Middle frontal gyrus (tissue), 1 donor: ENCODE results near the gene TMEM120B.
"Not testable (repeated sequence)": the region's sequence is repeated elsewhere in the genome, so short reads cannot be mapped to it uniquely, and the experiment has no call there.

ENCODE experiments used
- DNase-seq: peaks from one replicate; pipeline ENCODE4 v3.0.0-alpha.2; 2015; ENCODE audit warnings: low spot score; ENCODE audit errors: extremely low spot score

TMEM120B gene

GRCh38 chr12:121712461-121713256, at the start of gene TMEM120B:
Gene TMEM120B, plus strand, starts transcription at chr12:121712752. Its CDS starts 144 bp downstream, at chr12:121712896.
- peak; percentile 51 for DNase-seq

- DNase-seq = no peak
Observed at GRCh38 chr12:121663610-121663929, 49.0 kb upstream of the TMEM120B start.

GRCh38 chr12:121666829-121667228, 45.7 kb upstream of the TMEM120B start:
- DNase-seq = not testable (repeated sequence)

- DNase-seq = no peak
Observed at GRCh38 chr12:121668750-121669520, 43.6 kb upstream of the TMEM120B start.

GRCh38 chr12:121669521-121669900, 43.0 kb upstream of the TMEM120B start, which contains the start of gene MORN3:
Gene MORN3, minus strand, starts transcription at chr12:121669654. Its CDS starts 171 bp downstream, at chr12:121669483.
- no peak for DNase-seq

GRCh38 chr12:121673013-121673511, 39.5 kb upstream of the TMEM120B start:
- DNase-seq = no peak

GRCh38 chr12:121676190-121676589, 36.4 kb upstream of the TMEM120B start:
- no peak for DNase-seq

GRCh38 chr12:121678305-121678704, 34.2 kb upstream of the TMEM120B start:
- DNase-seq = no peak

GRCh38 chr12:121678716-121679300, 33.7 kb upstream of the TMEM120B start:
- DNase-seq = no peak

- not testable (repeated sequence) for DNase-seq
Observed at GRCh38 chr12:121679661-121680197, 32.8 kb upstream of the TMEM120B start.

- DNase-seq = no peak
Observed at GRCh38 chr12:121688966-121689365, 23.6 kb upstream of the TMEM120B start.

GRCh38 chr12:121689430-121689829, 23.1 kb upstream of the TMEM120B start:
- no peak for DNase-seq

- not testable (repeated sequence) for DNase-seq
Observed at GRCh38 chr12:121692744-121693143, 19.8 kb upstream of the TMEM120B start.

- no peak for DNase-seq
Observed at GRCh38 chr12:121693155-121693687, 19.3 kb upstream of the TMEM120B start.

GRCh38 chr12:121697093-121697698, 15.4 kb upstream of the TMEM120B start:
- DNase-seq = peak; percentile 50

GRCh38 chr12:121697861-121698260, 14.7 kb upstream of the TMEM120B start:
- DNase-seq = not testable (repeated sequence)

GRCh38 chr12:121701667-121702277, 10.8 kb upstream of the TMEM120B start:
- DNase-seq = no peak

- DNase-seq = no peak
Observed at GRCh38 chr12:121702944-121703343, 9.6 kb upstream of the TMEM120B start.

GRCh38 chr12:121705514-121705913, 7.0 kb upstream of the TMEM120B start:
- DNase-seq = no peak

GRCh38 chr12:121708313-121709063, 4.1 kb upstream of the TMEM120B start:
- no peak for DNase-seq
